MCF 10A (cell line): Measurements from ENCODE around the gene LARGE2. TPM values are rescaled to one million over a fixed set of nuclear protein-coding genes. Genes with fewer than 3 reads are reported as not detected.

Experiments used
- BruUV-seq: library from RNA; stranded (reverse); fragments of 400-500 nt; replicated peaks from 2 replicates; lab custom pipeline; 2021; lab: Mats Ljungman, UMichigan
- CTCF ChIA-PET: fragments of 300-600 bp; sonication (Branson Sonifier 250); formaldehyde crosslinking; extraction: SDS; loops from one replicate; lab custom pipeline; 2021; ENCODE audit warnings: antibody characterized with exemption, inconsistent platforms; lab: Yijun Ruan, JAX
- POLR2A ChIA-PET: fragments of 300-600, 350-650 bp; sonication (Branson Sonifier 250); formaldehyde crosslinking; extraction: SDS; loops from one replicate; lab custom pipeline; 2020; ENCODE audit warnings: antibody characterized with exemption, inconsistent platforms; lab: Yijun Ruan, JAX
- DNase-seq: peaks from one replicate; pipeline ENCODE4 v3.0.0-alpha.2; 2018; ENCODE audit not compliant: unreplicated experiment
- H3K27ac Mint-ChIP-seq: one replicate; pipeline ENCODE4 v1.8.0; 2022; ENCODE audit warnings: mild to moderate bottlenecking, low read depth, mixed read lengths; ENCODE audit not compliant: unreplicated experiment
- H3K27me3 Mint-ChIP-seq: one replicate; pipeline ENCODE4 v1.8.0; 2022; ENCODE audit warnings: mixed read lengths; ENCODE audit not compliant: insufficient read depth, unreplicated experiment
- H3K36me3 Mint-ChIP-seq: one replicate; pipeline ENCODE4 v1.8.0; 2022; ENCODE audit warnings: mild to moderate bottlenecking, moderate library complexity, mixed read lengths; ENCODE audit not compliant: insufficient read depth, unreplicated experiment
- H3K4me1 Mint-ChIP-seq: one replicate; pipeline ENCODE4 v1.8.0; 2022; ENCODE audit warnings: mixed read lengths; ENCODE audit not compliant: insufficient read depth, unreplicated experiment
- H3K4me3 Mint-ChIP-seq: one replicate; pipeline ENCODE4 v1.8.0; 2022; ENCODE audit warnings: mild to moderate bottlenecking, moderate library complexity, mixed read lengths; ENCODE audit not compliant: unreplicated experiment
- H3K9me3 Mint-ChIP-seq: one replicate; pipeline ENCODE4 v1.8.0; 2022; ENCODE audit warnings: mixed read lengths; ENCODE audit not compliant: unreplicated experiment
- intact Hi-C: fragments of 100-400 bp; cut with micrococcal nuclease; formaldehyde crosslinking; loops from 2 replicates; pipeline ENCODE4 v1.14.1; 2022
- total RNA-seq: library from RNA; stranded (reverse); gene quantifications from 2 replicates; pipeline ENCODE4 v1.2.3, GENCODE V29; 2022
- TF ChIP-seq, protein P1 (sequence below): fragments of 200-600 bp; IDR thresholded peaks from one replicate; pipeline ENCODE4 v1.8.0; 2022; ENCODE audit warnings: antibody characterized with exemption, mild to moderate bottlenecking; ENCODE audit not compliant: unreplicated experiment

The LARGE2 gene
- total RNA-seq, 1 experiment from 2014 or later, result 0.91 TPM

DNA sequence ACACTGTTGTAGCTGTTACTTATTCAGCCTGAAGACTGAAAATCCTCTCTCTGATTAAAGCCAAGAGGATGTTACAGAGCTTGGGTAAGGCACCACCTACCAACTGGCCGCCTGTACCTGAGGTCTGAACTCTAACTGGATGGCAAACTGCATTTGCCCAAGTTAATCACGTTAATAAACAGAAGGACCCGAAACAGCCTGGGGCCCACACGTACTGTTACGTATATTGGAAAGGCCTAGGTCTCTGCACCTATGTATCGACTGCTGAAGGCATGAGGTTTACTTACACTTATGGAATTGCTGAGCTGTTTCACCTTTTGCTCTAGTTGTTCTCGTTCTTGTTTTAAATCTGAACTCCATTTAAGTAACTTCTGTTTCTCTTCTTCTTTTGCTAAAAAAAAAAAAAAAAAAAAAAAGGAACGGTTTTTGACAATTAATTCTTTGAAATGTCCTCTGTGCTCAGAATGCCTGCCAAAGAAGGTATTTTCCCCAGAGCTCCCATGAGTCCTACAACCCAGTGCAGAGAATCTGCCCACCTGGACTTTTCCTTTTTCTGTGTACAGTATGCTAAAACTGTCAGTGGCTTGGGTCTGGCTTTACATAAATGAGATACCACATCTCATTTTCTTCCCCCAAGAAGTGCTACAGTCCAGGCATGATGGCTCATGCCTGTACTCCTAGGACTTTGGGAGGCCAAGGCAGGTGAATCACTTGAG is 13.1 kb downstream of the LARGE2 start:
- intact Hi-C loops, result no loop called here
- POLR2A ChIA-PET, result interaction anchor here (0.6 to 1.5 kb wide), 3 partner anchors 14 to 244 kb away, joined by 3 to 6 read pairs (median 3); partner anchors contain the start of gene PEX16
- no peak for DNase-seq
- no peak overlapping the region for H3K4me3 Mint-ChIP-seq
- H3K36me3 Mint-ChIP-seq, result peaks cover 62% of the 10 kb centered on the region
- CTCF ChIA-PET, result interaction anchor here (0.6 to 2.7 kb wide), 3 partner anchors 10 to 561 kb away, joined by 3 to 11 read pairs (median 3); no protein-coding TSS in a partner anchor
- H3K9me3 Mint-ChIP-seq, result no peaks in the 10 kb centered on the region
- no peaks in the 10 kb centered on the region for H3K27me3 Mint-ChIP-seq
- H3K4me1 Mint-ChIP-seq, result peaks cover 14% of the 10 kb centered on the region
- H3K27ac Mint-ChIP-seq, result no peak overlapping the region
- no TSS peak for BruUV-seq
- TF ChIP-seq, protein P1, sequence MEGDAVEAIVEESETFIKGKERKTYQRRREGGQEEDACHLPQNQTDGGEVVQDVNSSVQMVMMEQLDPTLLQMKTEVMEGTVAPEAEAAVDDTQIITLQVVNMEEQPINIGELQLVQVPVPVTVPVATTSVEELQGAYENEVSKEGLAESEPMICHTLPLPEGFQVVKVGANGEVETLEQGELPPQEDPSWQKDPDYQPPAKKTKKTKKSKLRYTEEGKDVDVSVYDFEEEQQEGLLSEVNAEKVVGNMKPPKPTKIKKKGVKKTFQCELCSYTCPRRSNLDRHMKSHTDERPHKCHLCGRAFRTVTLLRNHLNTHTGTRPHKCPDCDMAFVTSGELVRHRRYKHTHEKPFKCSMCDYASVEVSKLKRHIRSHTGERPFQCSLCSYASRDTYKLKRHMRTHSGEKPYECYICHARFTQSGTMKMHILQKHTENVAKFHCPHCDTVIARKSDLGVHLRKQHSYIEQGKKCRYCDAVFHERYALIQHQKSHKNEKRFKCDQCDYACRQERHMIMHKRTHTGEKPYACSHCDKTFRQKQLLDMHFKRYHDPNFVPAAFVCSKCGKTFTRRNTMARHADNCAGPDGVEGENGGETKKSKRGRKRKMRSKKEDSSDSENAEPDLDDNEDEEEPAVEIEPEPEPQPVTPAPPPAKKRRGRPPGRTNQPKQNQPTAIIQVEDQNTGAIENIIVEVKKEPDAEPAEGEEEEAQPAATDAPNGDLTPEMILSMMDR, result no peak

DNA sequence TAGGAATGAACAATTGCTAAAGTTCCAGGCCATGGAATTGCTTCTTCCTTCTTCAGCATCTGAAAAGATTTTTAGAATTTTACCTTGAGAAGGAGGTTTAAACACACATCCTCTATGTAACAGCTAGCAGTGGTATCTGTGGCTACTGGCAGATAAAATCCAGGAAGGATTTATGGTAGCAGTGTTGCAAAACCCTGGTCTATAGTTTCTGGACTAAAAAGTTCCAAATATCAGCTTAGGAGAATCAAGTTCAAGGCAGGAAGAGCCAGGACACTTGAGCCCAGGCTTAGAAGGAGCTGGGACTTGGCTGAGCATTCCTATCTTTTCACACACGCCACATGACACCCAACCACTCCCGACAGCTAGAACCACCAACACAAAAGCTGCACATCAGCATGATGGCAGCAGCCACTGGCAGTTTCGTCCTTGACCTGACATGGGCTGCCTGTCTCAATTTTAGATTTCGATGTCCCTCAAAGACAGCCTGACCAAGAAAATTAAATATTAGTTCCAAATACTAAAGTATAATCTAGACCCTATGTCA is 14.1 kb downstream of the LARGE2 start:
- no peaks in the 10 kb centered on the region for H3K27me3 Mint-ChIP-seq
- peaks cover 61% of the 10 kb centered on the region for H3K36me3 Mint-ChIP-seq
- peaks cover 3% of the 10 kb centered on the region for H3K4me1 Mint-ChIP-seq
- ChIA-PET POLR2A (interaction anchor here (1.1 to 1.5 kb wide), 2 partner anchors 15 to 19 kb away, joined by 3 to 6 read pairs; partner anchors contain the start of gene PEX16), CTCF (interaction anchor here (0.5 to 2.7 kb wide), 3 partner anchors 29 to 190 kb away, joined by 3 to 11 read pairs (median 3); no protein-coding TSS in a partner anchor)
- TF ChIP-seq, protein P1, result no peak
- DNase-seq, result no peak
- no TSS peak for BruUV-seq
- H3K9me3 Mint-ChIP-seq, result no peaks in the 10 kb centered on the region
- H3K4me3 Mint-ChIP-seq, result no peak overlapping the region
- intact Hi-C loops, result no loop called here
- no peak overlapping the region for H3K27ac Mint-ChIP-seq

DNA sequence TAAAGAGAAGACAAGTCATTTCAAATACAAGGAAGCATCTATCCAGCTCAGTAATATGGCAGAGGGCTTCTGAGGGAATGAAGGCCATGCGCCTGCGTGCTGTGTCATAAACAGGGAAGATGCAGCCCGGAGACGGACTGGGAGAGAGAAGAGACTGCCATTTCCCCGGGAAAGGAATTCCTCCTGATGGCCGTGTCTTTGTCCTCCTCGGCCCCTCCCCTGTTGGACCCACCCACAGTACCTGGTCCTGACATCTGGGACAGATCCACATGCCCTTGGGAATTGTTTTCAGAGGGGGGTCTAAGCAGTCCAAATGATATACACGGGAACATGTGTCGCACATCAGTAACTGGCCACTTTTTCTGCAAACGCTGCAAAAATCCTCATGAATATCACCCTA is 15.5 kb downstream of the LARGE2 start:
- BruUV-seq, result no TSS peak
- Mint-ChIP-seq H3K36me3 (peaks cover 59% of the 10 kb centered on the region), H3K27ac (no peak overlapping the region), H3K9me3 (no peaks in the 10 kb centered on the region), H3K4me1 (no peaks in the 10 kb centered on the region), H3K4me3 (no peak overlapping the region), H3K27me3 (no peaks in the 10 kb centered on the region)
- intact Hi-C loops, result no loop called here
- CTCF ChIA-PET, result no interaction called here
- no peak for DNase-seq
- TF ChIP-seq, protein P1, result no peak
- POLR2A ChIA-PET, result no interaction called here

DNA sequence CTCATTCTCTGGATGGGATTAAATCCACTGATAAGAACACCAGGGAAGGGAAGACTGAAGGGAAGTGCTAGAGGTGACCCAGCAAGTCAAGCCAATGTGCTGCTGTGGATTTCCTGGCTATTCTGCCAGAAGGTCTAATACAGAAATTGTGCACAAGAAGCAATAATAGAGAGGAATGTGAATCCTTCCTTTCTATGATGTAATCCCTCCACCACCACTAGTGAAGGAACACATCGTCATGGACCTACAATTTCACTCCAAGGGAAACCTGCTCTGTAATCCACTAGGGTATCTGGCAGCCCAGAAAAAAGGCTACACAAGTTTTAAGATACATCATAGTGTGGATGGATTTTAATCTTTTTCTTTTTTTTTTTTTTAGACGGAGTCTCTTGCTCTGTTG is 17.4 kb downstream of the LARGE2 start:
- H3K27me3 Mint-ChIP-seq, result no peaks in the 10 kb centered on the region
- no peak overlapping the region for H3K27ac Mint-ChIP-seq
- peaks cover 56% of the 10 kb centered on the region for H3K36me3 Mint-ChIP-seq
- BruUV-seq, result no TSS peak
- CTCF ChIA-PET, result interaction anchor here (0.6 kb wide), 1 partner anchor 84 kb away, joined by 3 read pairs; no protein-coding TSS in a partner anchor
- H3K4me3 Mint-ChIP-seq, result no peak overlapping the region
- H3K9me3 Mint-ChIP-seq, result no peaks in the 10 kb centered on the region
- POLR2A ChIA-PET, result no interaction called here
- intact Hi-C loops, result no loop called here
- TF ChIP-seq, protein P1, result no peak
- H3K4me1 Mint-ChIP-seq, result no peaks in the 10 kb centered on the region
- DNase-seq, result no peak
